DND-41 (cell line): Measurements from ENCODE around the gene C1orf35.

Source experiments
- ATAC-seq: fragments of 200-7000 bp; cut with Tn5 transposase; 3 replicates; pipeline ENCODE4 v1.9.1; 2021; ENCODE audit warnings: low read depth; ENCODE audit not compliant: insufficient read depth
- DNase-seq: peaks from one replicate; pipeline ENCODE4 v3.0.0-alpha.2; 2020
- H2AFZ ChIP-seq: 2 replicates; pipeline ENCODE4 v1.6.0; 2012; ENCODE audit warnings: low read depth, low read length
- H3K27ac ChIP-seq: 2 replicates; pipeline ENCODE4 v1.5.1; 2012; ENCODE audit warnings: low read length, inconsistent platforms
- H3K27me3 ChIP-seq: fragments of 200-600 bp; sonication (generic); 2 replicates; pipeline ENCODE4 v1.6.0; 2012; ENCODE audit warnings: low read length, mild to moderate bottlenecking, inconsistent platforms; ENCODE audit not compliant: insufficient read depth, poor library complexity
- H3K36me3 ChIP-seq: 2 replicates; pipeline ENCODE4 v1.5.1; 2012; ENCODE audit warnings: low read length, inconsistent platforms; ENCODE audit not compliant: insufficient read depth
- H3K4me1 ChIP-seq: 2 replicates; pipeline ENCODE4 v1.5.1; 2012; ENCODE audit warnings: mild to moderate bottlenecking, low read length; ENCODE audit not compliant: insufficient read depth
- H3K4me2 ChIP-seq: 2 replicates; pipeline ENCODE4 v1.6.0; 2012; ENCODE audit warnings: mild to moderate bottlenecking, moderate library complexity, low read length, inconsistent platforms; ENCODE audit not compliant: insufficient read depth
- H3K4me3 ChIP-seq, 2 experiments: fragments of 200-600 bp in 1 of 2; shearing (Covaris generic) in 1 of 2; 2 replicates each; pipeline ENCODE4 v1.5.1; 2012 to 2016; ENCODE audit warnings: inconsistent platforms in 2 of 2, low read length in 2 of 2, mild to moderate bottlenecking in 2 of 2, low read depth in 1 of 2, moderate library complexity in 1 of 2
- H3K79me2 ChIP-seq: 2 replicates; pipeline ENCODE4 v1.6.0; 2012; ENCODE audit warnings: low read length, inconsistent platforms; ENCODE audit not compliant: insufficient read depth
- H3K9ac ChIP-seq: 2 replicates; pipeline ENCODE4 v1.6.0; 2012; ENCODE audit warnings: low read depth, mild to moderate bottlenecking, inconsistent platforms, low read length, moderate library complexity
- H3K9me3 ChIP-seq: 2 replicates; pipeline ENCODE4 v1.5.1; 2012; ENCODE audit warnings: low read length, moderate library complexity, mild to moderate bottlenecking, inconsistent platforms; ENCODE audit not compliant: insufficient read depth, severe bottlenecking
- H4K20me1 ChIP-seq: 2 replicates; pipeline ENCODE4 v1.6.0; 2012; ENCODE audit warnings: low read length; ENCODE audit not compliant: insufficient read depth
- EZH2 ChIP-seq: IDR thresholded peaks from 3 replicates; pipeline ENCODE4 v1.6.1; 2012; ENCODE audit warnings: borderline replicate concordance, low read depth, mild to moderate bottlenecking, moderate library complexity, low read length, inconsistent platforms; ENCODE audit not compliant: severe bottlenecking
- TF ChIP-seq, protein P1 (sequence below): IDR thresholded peaks from 2 replicates; pipeline ENCODE4 v1.5.1; 2012; ENCODE audit warnings: borderline replicate concordance, low read length, moderate library complexity, mild to moderate bottlenecking; ENCODE audit not compliant: poor library complexity, severe bottlenecking; ENCODE audit errors: extremely low read depth

The C1orf35 gene

DNA sequence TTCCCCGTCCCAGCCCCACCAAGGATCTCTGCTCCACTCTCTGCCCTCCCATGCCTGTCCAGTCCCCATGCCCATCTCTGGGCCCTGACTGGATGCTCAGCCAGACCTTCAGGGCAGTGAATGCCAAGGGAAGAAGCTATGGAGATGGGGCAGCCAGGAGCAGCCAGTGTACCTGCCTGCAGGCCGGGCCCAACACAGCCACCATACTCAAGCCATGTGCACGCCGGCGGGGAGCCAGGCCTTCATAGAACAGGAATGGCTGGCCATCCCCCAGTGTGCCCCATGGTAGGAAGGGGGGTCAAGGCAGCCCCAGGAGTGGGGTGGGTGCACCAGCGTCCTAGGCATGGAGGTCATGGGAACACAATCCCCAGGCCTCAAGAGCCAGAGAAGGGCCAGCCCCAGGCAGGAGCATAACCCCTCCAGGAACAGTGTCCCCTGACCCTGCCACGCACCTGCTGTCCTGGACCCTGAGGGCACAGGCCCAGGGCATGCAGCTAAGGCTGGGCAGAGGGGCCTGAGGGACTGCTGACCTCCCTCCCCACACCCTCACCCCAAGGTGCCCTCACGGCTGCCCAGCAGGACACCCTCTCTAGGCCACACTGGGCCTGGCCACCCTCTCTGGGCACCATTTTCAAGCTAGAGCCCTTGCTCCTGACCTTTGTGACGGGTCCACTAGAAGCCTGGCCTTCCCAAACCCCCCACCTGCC lies 40.9 kb downstream of the C1orf35 start:
- Histone ChIP-seq H3K4me1 (no peaks in the 10 kb centered on the region), H2AFZ (no peak overlapping the region), H3K4me3 (no peak overlapping the region), H4K20me1 (peaks cover 2% of the 10 kb centered on the region), H3K9me3 (no peaks in the 10 kb centered on the region), H3K79me2 (no peaks in the 10 kb centered on the region), H3K36me3 (no peaks in the 10 kb centered on the region), H3K27ac (no peak overlapping the region), H3K27me3 (no peaks in the 10 kb centered on the region), H3K4me2 (no peak overlapping the region), H3K9ac (no peak overlapping the region)
- ATAC-seq (no peak), DNase-seq (no peak)
- TF ChIP-seq, protein P1, sequence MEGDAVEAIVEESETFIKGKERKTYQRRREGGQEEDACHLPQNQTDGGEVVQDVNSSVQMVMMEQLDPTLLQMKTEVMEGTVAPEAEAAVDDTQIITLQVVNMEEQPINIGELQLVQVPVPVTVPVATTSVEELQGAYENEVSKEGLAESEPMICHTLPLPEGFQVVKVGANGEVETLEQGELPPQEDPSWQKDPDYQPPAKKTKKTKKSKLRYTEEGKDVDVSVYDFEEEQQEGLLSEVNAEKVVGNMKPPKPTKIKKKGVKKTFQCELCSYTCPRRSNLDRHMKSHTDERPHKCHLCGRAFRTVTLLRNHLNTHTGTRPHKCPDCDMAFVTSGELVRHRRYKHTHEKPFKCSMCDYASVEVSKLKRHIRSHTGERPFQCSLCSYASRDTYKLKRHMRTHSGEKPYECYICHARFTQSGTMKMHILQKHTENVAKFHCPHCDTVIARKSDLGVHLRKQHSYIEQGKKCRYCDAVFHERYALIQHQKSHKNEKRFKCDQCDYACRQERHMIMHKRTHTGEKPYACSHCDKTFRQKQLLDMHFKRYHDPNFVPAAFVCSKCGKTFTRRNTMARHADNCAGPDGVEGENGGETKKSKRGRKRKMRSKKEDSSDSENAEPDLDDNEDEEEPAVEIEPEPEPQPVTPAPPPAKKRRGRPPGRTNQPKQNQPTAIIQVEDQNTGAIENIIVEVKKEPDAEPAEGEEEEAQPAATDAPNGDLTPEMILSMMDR = no peak
- no peak for TF ChIP-seq EZH2

DNA sequence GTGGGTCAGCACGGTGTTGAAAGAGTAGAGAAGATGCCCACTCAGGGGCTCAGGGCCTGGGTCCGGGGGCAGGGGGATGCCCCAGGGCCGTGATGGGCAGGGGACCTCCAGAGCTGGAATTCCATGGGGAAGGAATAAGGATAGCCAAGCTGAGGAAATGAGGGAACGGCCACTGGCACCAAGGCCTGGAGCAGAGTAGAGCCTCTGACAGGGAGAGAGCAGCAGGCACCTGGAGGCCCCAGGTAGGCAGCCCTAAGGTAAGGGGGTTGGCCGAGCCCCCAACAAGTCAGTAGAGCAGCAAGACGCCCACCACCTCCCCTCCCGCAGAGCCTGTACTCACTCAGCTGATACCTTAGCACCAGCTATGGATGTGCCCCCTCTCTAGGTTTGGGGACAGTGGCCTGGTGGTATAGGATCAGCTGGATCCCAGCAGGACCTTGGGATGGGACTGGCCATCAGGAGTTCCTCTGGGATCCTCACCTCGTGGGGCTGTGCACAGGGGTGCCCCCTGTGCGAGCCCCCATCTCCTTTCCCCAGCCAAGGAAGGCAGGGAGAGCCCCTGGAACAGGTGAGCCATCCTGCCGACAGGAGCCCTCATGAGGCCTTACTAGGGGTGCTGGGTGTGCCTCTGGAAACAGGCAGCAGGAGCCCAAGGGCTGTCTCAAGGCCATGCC lies 41.6 kb downstream of the C1orf35 start:
- Histone ChIP-seq H3K9ac (no peak overlapping the region), H3K9me3 (no peaks in the 10 kb centered on the region), H3K4me3 (no peak overlapping the region), H3K27me3 (peaks cover 1% of the 10 kb centered on the region), H2AFZ (no peak overlapping the region), H3K4me1 (no peaks in the 10 kb centered on the region), H3K79me2 (no peaks in the 10 kb centered on the region), H3K4me2 (no peak overlapping the region), H4K20me1 (no peaks in the 10 kb centered on the region; the same call in 1 of the 2 replicates), H3K36me3 (no peaks in the 10 kb centered on the region), H3K27ac (no peak overlapping the region)
- ATAC-seq (no peak), DNase-seq (no peak)
- no peak for TF ChIP-seq EZH2
- TF ChIP-seq, protein P1 = no peak

DNA sequence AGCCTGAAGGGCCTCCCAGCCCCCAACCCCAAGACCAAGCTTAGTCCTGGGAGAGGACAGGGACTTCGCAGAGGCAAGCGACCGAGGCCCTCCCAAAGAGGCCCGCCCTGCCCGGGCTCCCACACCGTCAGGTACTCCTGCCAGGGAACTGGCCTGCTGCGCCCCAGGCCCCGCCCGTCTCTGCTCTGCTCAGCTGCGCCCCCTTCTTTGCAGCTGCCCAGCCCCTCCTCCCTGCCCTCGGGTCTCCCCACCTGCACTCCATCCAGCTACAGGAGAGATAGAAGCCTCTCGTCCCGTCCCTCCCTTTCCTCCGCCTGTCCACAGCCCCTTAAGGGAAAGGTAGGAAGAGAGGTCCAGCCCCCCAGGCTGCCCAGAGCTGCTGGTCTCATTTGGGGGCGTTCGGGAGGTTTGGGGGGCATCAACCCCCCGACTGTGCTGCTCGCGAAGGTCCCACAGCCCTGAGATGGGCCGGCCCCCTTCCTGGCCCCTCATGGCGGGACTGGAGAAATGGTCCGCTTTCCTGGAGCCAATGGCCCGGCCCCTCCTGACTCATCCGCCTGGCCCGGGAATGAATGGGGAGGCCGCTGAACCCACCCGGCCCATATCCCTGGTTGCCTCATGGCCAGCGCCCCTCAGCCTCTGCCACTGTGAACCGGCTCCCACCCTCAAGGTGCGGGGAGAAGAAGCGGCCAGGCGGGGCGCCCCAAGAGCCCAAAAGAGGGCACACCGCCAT lies 42.5 kb downstream of the C1orf35 start:
- no peak overlapping the region for H3K4me3 ChIP-seq
- no peak overlapping the region for H2AFZ ChIP-seq
- no peaks in the 10 kb centered on the region for H3K36me3 ChIP-seq
- H3K4me2 ChIP-seq = no peak overlapping the region
- no peaks in the 10 kb centered on the region for H3K79me2 ChIP-seq
- peaks cover 3% of the 10 kb centered on the region for H3K27me3 ChIP-seq
- H3K4me1 ChIP-seq = no peaks in the 10 kb centered on the region
- no peak overlapping the region for H3K9ac ChIP-seq
- H3K27ac ChIP-seq = no peak overlapping the region
- DNase-seq (no peak), ATAC-seq (no peak)
- H4K20me1 ChIP-seq = no peaks in the 10 kb centered on the region; the same call in 1 of the 2 replicates
- TF ChIP-seq, protein P1 = no peak
- TF ChIP-seq EZH2 = no peak
- H3K9me3 ChIP-seq = no peaks in the 10 kb centered on the region
